Measurements from ENCODE around the gene TAF4.

- TF ChIP-seq CTCF (IDR thresholded peaks at IDR 0.05), result no peak
- no peak for TF ChIP-seq POLR2A (IDR thresholded peaks at IDR 0.05)
Observed at GRCh38 chr20:61949714-61950640, 115.7 kb downstream of the TAF4 start.

Data from sigmoid colon (tissue), 3 donors.